ENCODE results near the gene LMBR1.

The LMBR1 gene

DNA sequence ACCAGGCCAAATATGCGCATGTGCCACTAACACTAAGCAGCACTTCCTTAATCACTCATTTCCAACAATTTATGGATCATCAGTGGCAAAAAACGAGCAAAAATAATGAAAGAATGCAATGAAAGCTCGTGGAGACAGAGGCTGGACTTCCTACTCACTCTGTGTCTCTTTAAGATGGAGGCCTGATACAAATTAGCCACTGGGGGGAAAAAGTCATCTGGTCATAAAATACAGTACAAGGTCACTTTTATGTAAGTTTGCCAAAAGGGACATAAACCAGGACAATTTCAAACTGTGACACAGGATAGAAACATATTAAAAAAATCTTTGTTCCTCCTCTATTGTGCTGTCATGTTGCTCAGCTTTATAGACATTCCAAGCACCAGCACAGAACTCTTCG, 101.7 kb downstream of the LMBR1 start:
- DNase-seq: no peak

DNA sequence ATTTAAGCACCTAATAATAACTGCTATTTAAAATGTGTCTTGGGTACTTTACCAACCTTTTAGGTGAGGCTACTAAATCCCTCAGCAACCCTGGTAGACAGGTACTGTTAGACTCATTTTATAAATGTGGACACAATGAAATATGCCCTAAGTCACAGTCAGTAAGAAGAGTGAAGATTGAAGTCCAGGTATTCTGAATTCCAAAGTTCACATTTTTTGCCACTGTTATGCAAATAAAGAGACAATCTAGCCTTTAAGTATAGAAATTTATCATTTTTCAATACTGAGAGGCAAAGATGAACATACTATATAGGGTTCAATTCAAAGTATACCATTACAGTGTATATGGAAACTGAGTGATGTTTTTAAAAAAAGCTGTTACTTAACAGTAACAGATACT, 102.7 kb downstream of the LMBR1 start:
- no peak for DNase-seq

DNA sequence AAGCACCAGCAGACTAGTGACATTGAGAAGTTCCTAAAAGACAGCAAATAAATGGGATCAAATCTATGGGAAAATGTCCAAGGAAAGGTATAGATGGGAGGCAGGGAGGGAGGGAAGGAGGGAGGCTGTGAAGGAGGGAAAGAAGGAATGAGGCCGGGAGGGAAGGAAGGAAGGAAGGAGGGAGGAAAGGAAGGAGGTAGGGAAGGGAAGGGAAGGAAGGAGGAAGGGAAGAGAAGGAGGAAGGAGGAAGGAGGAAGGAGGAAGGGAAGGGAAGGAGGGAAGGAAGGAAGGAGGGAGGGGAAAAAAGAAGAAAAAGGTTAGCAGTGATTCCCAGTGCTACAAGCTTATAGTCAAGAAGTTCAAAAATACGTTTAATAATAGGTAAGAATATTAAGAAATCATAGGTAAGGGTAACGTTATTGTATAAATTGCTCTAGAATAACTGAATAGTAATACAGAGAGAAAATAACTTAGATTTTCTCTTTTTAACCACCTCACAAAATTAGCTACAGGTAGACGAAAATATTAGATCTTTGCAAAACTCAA, 106.9 kb downstream of the LMBR1 start:
- DNase-seq: no peak

DNA sequence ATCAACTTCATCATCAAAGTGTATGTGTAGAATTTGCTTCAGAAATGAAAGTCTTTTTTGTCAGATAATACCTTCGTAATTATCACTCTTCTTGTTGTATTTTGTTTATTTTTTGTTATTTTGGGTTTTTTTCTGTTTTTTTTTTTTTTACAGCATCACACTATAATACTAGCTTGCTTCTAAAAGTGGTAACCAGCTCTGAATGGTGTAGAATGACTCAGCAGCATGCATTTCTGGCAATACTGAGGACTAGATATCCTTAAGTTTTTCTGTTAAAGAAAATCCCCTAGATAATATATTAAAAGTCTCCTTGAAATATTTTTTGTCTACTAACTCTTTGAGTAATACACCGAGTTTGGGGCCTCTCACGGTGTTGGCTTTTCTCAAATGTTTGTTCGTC, 109.1 kb downstream of the LMBR1 start:
- no peak for DNase-seq

DNA sequence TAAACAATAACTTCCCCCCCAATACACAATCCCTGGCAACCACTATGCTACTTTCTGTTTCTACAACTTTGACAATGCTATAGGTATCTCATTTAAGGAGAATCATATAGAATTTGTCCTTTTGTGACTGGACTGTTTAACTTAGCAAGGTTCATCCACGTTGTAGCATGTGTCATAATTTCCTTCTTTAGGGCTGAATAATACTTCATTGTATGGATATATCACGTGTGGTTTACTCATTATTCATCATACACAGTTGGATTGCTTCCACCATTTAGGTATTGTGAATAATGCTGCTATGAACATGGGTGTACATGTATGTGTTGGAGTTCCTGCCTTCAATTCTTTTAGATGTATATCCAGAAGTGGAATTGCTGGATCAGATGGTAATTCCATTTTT, 111.0 kb downstream of the LMBR1 start:
- DNase-seq: no peak

DNA sequence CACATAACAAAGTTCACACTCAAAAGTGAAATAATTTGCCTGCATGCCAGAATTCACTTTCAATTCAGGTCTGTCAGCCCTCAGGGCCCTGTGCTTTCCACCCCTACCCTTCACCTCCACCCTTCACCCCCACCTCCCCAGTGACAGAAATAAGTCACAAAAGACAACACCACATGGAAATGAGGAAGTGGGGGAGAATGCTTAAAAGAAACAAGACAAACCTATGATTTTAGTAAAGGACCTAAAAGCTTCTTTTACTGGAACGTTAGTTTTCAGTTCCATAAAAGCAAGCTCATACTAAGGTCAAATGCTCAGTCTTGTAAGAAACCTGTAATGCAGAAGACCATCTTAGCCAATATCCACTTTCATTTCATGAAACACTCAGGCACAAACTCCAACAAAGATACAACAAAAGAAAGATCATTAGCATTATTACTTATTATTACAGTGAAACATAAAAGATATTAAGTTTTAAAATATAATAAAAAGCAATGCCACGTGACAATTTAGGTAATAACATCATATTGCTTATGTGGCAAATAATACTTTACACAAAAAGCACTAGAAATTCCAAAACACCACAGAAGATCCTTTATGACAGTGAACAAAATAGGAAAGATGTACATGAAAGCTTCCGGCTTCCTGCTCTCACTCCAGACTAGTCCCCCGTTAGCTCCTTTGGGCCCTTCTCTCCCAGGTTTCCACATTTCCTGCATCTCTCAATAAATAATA, 112.1 kb downstream of the LMBR1 start:
- no peak for DNase-seq

DNA sequence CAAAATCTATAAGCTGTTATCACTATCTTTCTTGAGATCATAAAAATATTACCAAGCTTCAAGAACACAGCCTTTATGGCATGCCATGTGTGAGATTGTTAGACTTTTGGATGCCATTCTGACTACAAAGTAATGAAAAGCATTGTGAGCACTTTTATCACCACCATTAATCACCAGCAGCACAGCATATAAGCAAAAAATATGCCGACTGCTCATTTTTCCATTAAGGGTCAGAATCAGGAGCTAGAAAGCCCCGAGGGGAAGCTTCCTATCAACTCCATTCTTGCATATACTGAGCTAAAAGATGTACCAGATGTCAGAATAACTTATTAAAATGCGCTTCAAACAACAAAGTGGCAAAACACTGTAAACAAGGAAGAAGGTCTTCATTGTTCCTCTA, 114.3 kb downstream of the LMBR1 start:
- DNase-seq: no peak

DNA sequence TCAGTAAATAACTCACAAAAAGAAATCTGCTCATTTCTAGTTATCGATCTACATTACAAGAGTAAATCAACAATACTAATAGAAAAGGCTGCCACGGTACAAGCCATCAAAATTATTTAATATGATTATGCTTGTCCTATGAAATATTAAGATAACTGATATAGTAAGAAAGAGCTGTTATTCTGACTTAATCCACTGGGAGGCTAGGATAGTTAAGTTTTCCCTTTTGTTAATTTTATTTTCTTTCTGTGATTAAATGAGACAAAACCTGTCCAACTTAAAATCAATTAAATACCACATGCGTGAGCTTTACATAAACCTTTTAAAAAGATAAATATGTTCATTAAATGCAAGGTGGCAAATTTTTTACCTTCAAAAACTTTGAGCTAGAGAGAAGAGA, 114.8 kb downstream of the LMBR1 start:
- DNase-seq: no peak

DNA sequence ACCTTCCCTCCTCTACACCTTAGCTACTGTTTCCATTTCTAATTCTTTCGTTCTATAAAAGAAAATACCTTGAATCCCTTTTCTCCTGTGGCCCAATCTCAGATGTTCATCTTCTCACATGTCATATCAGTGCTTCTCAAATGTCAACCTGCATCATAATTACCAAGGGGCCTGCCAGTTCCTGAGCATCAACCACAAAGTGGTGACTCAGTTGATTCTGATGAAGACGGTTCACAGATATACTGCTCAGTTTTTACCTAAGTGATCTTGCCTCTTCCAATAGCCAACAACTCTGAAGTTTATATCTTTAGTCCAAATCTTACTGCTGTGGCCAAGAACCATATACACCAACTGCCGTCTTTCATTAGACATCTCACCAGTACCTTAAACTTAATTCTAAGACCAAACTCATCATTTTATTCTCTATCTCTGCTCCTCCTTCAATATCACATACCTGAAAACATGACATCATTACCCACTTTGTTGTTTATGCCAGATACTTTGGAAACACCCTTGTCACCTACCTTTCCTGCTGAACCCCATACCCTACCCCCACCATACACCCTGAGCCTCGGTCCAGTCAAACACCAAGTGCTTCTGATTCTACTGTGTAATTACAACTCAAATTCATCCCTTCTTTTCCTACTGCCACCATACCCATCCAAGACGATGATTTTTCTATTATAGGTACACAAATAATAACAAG, 115.5 kb downstream of the LMBR1 start:
- no peak for DNase-seq

DNA sequence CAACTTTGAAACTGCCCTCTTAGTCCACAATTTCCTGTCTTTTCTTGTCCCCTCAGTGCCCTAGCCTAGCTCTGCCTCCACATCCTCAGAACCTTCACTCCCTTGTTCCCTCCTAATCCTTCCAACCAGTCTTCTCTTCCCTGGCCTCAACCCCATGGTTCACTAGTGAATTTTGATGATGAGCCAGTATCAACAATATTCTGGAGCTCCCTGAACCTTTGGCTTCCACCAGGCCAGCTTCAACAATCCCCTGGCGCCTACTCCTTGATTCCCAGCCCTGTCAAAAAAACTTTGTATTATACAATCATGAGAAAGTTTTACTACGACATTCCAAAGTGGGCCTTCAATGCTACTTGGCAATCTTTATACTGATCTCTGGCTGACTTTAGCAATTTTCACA, 116.5 kb downstream of the LMBR1 start:
- DNase-seq: no peak

DNA sequence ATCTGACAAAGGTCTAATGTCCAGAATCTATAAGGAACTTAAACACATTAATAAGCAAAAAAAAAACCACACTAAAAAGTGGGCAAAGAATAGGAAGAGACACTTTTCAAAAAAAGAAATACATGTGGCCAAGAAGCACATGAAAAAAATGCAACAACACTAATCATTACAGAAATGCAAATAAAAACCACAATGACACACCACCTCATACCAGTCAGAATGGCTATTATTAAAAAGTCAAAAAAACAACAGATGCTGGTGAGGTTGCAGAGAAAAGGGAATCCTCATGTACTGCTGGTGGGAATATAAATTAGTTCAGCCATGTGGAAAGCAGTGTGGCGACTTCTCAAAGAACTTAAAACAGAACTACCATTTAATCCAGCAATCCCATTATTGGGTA, 119.0 kb downstream of the LMBR1 start:
- DNase-seq: no peak

DNA sequence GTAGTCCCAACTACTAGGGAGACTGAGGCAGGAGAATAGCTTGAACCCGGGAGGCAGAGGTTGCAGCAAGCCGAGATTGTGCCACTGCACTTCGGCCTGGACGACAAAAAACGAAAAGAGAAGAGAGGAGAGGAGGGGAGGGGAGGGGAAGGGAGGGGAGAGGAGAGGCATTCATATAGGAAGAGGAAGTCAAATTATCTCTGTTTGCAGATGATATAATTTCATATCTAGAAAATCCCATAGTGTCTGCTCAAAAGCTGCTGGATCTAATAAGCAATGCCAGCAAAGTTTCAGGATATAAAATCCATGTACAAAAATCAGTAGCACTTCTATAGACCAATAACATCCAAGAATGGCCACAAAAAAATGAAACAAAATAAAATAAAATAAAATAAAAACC, 120.3 kb downstream of the LMBR1 start:
- no peak for DNase-seq

DNA sequence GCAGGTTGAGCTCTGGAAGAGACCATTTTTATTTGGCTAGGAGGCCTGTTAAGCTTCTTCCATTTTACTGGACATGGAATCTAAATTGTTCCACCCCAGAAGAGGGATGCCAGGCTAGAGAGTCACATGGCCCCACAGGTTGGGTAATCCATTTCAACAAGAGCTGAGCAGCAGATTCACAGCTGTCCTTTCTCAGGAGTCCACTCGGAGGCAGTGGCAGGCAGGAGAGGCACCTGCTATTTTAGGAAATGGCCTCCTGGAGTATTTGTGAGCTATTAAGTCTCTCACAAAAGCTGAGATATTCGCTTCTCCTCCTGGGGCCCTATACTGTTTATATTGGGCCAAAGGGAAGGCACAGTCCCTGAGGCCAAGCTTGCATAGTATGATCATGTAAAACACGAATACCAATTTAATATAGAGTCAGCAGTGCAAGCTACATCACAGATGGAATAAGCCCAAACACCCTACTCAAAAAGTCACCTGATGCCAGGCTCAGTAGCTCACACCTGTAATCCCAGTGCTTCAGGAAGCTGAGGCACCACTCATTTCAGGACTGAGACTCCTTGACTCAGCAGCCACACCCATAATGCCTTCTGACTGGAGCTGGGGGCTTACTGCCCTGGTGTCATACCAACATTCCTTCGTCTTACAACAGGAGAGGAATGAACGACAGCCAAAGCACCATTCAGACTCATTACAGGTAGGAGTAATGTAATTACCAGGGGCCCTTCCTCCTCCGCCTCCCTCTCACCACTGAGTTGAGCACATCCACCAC, 124.1 kb downstream of the LMBR1 start:
- DNase-seq: no peak

DNA sequence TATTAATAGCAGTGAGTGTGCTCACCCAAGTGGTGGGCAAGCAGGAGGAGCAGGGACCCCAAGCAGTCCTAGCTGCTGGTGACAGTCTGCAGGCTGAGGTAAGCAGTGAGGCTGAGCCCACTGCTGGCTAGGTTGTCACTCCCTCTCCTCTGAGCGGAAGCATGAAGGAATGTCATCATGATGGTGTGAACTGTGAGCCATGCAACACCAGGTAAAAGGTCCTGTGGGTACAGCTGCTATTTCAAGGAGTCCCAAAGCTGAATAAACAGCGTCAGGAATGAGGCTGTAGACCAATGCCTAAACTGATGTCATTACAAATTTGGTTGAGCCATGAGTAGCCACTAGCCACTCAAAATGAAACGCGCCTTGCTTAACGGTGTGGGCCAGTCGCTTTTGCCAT, 126.3 kb downstream of the LMBR1 start:
- DNase-seq: no peak

DNA sequence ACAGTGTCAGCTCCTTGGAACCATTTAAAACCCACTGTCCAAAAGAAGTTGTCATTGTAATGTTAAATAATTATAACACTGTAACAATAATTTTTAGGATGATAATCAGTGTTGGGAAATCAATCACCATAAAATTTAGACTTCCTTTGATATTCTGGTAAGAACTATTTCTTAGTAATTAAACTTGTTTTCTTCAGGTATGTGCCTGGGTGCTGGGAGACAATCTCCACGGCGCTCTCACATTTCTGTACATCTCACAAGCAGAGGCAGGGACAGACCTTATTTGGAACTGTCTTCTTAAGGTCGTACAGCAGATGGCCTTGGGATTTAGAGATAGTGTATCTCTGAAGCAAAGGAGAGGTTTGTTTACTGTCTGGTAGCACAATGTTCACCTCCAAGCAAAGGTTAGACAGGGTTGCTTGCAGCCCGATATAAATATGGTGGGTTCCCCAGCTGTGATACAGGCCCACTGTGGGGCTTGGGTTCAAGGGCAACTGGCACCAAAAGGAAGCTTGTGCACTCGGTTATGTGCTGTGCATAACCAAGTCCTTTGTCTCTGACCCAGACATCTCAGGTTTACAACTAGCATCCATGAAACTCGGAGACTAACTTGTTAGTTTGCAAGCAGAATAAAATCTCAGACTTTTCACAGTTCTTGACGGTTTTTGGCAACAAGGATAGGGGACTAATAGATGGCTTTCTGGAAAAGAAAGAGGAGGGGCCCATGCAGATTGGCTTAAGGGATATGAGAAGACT, 126.9 kb downstream of the LMBR1 start:
- no peak for DNase-seq

DNA sequence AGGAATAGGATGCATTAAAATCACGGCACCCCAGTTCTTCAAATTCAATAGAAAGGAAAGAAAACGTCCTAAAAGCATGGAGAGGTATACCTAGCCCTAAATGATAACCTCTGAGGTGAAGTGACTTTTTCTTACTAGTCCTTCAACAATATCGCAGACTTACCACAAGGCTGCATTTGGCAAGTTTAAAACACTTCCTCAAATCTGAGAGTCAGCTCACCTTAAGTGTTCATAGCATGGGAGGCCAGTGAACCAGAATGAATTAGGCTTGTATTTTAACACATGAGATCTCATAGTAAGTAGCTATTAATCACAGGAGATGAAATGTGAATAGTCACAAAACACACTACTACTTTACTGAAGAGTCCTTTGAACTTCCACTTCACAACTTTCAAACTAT, 128.2 kb downstream of the LMBR1 start:
- no peak for DNase-seq

DNA sequence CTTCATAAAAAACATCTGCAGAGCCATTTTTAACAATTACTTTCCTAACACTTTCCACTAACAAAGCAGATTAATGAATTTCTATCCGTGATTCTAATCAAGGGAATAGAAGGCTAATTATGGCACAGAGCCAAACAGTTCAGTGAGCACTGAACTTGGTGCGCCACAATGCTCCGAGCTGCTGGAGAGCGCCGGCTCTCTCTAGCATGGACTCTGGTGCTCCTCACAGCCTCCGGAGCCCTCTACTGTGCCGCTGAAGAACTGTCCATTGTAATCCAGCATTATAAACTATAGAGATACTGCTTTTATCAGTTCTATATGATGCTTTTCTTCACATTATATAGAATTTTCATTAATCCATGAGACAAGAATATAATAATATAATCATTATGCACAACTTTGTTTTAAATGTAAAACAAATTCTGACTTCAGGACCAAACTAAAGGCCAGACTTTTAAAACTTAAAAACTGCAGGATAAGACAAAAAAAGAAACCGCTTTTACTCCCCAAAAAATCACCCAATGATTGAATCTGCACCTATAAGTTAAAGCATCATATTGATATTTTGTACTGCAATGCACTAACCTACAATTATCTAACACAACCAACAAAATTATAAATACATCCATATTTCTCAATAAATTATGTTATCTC, 128.8 kb downstream of the LMBR1 start:
- DNase-seq: no peak

DNA sequence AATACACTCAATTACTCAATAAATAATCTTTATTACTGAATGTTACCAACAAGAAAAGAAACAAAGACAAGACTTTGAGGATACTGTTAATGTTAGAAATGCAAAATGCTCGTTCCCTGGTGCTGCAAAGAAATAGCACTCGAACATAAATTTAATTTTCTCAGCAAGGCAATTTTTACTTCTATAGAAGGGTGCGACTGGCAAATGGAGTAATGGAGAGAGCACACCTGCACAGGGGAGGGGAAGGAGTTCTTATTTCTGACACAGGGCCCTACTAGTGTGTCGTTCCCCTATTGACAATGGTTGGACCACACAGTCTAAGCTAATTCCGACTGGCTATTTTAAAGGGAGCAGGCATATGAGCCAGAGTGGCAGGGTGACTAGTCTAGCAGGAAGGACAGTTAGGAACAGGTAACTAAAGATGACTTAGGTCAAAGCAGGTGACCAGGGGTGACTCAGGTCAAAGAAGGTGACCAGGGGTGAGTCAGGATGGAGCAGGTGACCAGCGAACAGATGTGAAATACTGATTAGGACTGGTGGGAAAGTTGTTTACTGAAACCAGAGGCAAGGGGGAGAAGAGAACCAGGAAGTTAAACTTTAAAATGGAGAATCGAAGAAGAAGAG, 133.3 kb downstream of the LMBR1 start:
- no peak for DNase-seq

DNA sequence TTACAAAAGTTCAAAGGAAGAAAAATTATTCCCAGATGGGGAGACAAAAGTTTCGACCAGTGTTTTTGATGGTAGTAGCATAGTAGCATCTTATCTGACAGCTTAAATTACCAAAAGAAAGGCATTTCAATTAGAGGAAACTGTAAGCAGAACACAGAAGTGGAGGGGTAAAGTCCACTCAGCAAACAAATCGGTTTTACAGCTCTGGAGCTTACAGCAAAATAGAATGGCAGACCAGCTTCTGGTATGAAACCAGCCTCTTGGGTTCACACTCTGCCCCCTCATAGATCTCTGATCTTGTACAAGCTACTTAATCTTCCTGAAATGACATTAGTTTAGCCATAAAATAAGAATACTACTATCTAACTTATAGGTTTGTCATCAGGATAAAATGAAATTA, 133.8 kb downstream of the LMBR1 start:
- DNase-seq: no peak

DNA sequence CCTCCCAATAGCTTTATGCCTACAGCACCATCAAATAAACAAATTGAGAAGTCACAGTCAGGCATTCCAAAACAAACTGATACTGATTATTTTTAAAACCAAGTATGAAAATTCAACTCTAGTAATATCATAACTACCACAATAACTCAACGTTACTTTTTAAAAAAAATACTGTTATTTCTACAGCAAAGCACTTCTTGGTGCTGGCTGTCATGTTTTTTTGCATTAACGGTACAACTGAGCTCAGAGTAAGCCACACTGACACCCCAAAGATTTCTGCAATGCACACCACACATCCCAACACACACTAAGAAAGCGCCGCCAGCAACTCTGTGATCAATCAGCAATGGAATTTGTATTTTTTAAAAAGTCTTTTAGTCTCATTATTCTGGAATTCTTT, 138.8 kb downstream of the LMBR1 start:
- no peak for DNase-seq

DNA sequence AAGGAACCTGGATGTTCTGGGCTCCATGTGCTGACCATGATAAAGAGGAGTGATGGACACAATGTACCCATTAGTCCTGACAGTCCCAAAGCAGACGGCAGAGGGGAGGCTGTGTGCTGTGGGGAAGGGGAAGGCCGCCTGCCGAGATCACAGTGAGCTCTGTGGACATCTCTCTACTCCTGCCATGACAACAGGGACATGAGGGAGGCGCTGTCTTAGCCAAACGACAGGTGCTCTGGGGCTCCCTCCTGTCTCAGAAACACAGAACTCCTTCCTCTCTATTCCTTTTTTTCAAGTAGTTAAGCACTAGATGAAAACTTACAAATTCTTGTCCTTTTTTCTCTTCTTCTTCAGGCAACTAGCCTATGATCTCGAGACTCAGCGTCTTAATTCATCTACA, 139.4 kb downstream of the LMBR1 start:
- no peak for DNase-seq

DNA sequence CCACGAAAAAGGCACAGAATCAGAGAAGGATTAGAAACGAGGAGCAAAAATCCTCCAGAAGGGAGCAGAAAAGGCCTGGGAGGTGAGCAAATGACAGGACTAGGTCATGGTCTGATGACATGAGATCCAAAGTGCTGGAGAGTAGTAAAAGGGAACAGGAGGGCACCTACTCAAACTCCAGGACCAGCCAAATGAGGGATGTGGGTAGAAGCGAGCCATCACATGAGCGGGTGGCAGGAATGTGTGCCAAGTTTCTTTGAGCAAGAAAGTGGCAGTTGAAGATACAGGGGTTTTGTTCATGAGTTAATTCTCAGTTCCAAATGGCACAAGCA, 139.8 kb downstream of the LMBR1 start:
- DNase-seq: no peak

Measured in activated gamma-delta T cell treated with Interleukin-2 at 50 U/mL for 16 hours (primary cell).